Umbilical cord (tissue), 2 donors: Measurements from ENCODE around the gene ENOSF1. TPM values are rescaled to one million over a fixed set of nuclear protein-coding genes. Genes with fewer than 3 reads are reported as not detected.

Experiments
- DNase-seq: peaks from one replicate; pipeline ENCODE4 v3.0.0-alpha.2; 2015; ENCODE audit warnings: low spot score
- total RNA-seq: library from RNA; depleted of rRNA; stranded (reverse); fragments of >200 nt; gene quantifications from one replicate; pipeline ENCODE4 v1.2.3, GENCODE V29; 2014; ENCODE audit warnings: low replicate concordance; ENCODE audit not compliant: insufficient read depth

The ENOSF1 gene
- total RNA-seq, 1 donor from 2014 or later: 45.5 TPM

DNA sequence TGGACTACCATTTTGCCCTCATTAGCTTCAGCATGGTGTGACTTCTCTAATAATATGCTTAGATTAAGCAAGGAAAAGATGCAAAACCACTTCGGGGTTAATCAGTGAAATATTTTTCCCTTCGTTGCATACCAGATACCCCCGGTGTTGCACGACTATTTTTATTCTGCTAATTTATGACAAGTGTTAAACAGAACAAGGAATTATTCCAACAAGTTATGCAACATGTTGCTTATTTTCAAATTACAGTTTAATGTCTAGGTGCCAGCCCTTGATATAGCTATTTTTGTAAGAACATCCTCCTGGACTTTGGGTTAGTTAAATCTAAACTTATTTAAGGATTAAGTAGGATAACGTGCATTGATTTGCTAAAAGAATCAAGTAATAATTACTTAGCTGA, 38.7 kb downstream of the ENOSF1 start:
- DNase-seq: no peak

DNA sequence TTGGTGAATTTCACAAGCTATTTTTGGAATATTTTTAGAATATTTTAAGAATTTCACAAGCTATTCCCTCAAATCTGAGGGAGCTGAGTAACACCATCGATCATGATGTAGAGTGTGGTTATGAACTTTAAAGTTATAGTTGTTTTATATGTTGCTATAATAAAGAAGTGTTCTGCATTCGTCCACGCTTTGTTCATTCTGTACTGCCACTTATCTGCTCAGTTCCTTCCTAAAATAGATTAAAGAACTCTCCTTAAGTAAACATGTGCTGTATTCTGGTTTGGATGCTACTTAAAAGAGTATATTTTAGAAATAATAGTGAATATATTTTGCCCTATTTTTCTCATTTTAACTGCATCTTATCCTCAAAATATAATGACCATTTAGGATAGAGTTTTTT, 39.1 kb downstream of the ENOSF1 start:
- no peak for DNase-seq

DNA sequence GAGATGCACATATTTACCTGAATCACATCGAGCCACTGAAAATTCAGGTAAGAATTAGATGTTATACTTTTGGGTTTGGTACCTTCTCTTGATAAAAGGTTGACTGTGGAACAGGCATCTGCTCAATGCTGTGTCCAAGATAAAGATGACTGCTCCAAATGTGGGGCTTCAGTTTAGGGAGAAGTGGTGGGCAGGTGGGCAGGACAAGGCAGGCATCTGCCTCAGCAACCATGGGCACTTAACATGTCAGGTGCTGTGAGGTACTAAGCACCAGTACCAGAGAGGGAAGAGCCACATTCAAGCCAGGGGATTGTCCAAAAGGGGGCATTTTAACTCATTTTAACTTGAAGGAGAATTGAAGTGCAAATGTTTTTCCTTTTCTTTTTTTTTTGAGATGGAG, 41.0 kb downstream of the ENOSF1 start:
- DNase-seq: no peak

DNA sequence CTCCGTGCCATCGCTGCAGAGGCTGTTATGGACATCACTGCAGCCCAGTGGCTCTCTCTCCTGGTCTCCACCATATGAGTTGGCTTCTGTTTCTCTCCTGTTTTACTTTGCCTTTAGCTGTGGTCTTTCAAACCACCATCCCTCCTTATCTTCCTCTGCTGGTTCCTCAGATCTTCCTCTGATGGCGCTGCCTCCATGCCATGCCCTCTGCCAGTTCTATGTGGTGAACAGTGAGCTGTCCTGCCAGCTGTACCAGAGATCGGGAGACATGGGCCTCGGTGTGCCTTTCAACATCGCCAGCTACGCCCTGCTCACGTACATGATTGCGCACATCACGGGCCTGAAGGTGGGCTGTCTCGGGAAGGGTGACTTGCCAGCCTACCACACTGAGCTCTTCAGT, 41.9 kb downstream of the ENOSF1 start:
- no peak for DNase-seq

DNA sequence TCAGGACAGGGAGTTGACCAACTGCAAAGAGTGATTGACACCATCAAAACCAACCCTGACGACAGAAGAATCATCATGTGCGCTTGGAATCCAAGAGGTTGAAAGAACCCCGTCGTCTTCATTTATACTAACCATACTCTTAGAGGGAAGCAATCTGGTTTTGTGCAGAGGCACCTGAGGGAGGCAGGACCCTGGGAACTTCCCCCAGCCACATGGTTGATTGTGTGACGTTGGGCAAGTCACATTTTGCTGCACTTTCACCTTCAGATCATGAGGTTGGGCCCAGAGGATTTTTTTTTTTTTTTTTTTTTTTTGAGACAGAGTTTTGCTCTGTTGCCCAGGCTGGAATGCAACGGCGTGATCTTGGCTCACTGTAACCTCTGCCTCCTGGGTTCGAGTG, 43.4 kb downstream of the ENOSF1 start:
- no peak for DNase-seq

DNA sequence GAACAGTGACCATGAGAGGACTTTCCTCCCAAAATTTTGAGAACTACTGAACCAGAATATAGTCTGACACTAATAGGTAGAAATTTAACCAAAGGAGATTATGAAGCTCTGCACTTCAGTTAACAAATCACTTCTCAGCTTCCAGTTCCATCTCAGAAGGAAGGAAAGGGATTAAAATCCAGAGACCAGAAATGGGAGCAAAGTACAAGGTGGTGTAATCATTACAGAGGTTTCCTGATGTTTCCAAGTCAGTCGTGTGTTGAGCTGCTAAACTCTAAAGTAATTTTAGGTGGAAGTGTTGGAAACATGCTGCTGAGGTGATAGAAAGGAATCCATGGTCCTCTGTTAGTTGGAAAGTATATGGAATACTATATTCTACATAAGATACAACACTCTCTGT, 44.2 kb downstream of the ENOSF1 start:
- no peak for DNase-seq

DNA sequence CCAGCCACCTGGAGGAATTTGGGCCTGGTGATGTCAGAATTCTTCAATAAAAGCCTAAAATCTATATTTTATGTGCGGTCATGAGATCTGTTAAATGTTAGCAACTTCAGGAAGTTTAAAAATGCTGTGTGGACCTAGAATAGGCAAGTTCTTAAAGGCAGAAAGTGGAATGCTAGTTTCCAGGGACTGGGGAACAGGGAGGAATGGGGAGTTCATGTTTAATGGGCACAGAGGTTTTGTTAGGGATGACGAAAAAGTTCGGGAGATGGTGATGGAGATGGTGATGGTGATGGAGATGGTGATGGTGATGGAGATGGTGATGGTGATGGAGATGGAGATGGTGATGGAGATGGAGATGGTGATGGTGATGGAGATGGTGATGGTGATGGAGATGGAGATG, 45.8 kb downstream of the ENOSF1 start:
- DNase-seq: no peak

DNA sequence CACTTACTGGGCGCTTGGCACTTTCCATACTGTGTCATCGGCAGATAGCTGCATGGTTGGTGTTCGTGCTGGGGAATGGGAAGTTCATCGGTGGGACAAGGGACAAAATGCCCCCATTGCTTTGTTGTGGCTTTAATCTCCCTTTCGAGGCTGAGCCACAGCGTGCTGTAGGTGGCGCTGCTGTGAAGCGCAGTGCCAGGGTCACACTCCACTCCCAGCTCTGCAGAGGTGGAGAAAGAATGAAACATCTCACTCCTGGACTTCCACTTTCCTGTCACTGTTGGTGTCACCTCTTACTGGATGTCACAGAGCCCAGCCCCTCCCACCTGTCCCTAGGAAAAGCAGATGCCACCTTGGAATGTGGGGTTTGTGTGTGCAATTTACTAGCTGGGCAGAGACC, 46.3 kb downstream of the ENOSF1 start:
- no peak for DNase-seq

DNA sequence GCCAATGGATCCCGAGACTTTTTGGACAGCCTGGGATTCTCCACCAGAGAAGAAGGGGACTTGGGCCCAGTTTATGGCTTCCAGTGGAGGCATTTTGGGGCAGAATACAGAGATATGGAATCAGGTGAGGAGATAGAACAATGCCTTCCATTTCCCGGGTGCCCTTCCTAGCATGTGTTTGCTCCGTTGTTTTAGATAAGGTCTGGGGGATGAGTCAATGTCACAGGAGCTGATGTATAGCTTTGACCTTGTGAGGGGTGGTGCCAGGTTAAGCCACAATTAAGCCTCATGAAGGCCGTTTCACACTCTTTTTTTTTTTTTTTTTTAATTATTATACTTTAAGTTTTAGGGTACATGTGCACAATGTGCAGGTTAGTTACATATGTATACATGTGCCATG, 50.2 kb downstream of the ENOSF1 start:
- no peak for DNase-seq

DNA sequence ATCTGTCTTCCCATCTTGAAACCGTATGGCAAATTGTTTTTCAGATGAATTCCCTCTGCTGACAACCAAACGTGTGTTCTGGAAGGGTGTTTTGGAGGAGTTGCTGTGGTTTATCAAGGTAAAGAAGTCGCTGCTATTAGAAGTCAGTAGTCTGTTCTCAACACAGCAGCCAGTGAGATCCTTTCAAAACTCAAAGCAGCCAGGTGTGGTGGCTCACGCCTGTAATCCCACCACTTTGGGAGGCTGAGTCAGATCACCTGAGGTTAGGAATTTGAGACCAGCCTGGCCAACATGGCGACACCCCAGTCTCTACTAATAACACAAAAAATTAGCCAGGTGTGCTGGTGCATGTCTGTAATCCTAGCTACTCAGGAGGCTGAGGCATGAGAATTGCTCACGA, 52.8 kb downstream of the ENOSF1 start:
- DNase-seq: no peak

DNA sequence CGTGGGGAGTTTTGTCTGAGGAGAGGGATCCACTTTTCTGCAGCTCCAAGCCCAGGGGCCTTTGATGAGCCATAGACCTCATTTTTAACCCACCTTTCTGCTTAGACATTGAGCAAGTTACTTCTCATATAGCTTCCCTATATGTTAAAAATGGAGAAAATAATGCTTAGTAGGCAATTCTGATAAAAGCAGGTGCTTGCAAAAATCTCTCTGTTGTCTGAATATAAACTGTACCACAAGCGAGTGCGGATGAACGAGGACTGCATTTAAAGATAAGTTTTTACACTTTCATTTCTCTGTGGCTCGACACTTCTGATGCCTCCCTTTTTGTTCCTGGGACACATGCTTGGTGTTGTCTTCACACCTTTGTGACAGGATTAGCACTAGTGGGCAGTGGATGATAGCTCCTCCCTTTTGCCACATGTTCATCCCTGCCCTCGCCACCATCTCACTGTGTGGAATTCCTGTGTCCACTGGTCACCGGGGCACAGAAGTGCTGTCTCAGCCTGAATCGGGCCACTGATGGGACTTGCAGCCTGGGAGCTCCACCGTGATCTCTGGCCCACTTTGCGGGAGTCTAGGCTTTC, 53.4 kb downstream of the ENOSF1 start:
- no peak for DNase-seq

DNA sequence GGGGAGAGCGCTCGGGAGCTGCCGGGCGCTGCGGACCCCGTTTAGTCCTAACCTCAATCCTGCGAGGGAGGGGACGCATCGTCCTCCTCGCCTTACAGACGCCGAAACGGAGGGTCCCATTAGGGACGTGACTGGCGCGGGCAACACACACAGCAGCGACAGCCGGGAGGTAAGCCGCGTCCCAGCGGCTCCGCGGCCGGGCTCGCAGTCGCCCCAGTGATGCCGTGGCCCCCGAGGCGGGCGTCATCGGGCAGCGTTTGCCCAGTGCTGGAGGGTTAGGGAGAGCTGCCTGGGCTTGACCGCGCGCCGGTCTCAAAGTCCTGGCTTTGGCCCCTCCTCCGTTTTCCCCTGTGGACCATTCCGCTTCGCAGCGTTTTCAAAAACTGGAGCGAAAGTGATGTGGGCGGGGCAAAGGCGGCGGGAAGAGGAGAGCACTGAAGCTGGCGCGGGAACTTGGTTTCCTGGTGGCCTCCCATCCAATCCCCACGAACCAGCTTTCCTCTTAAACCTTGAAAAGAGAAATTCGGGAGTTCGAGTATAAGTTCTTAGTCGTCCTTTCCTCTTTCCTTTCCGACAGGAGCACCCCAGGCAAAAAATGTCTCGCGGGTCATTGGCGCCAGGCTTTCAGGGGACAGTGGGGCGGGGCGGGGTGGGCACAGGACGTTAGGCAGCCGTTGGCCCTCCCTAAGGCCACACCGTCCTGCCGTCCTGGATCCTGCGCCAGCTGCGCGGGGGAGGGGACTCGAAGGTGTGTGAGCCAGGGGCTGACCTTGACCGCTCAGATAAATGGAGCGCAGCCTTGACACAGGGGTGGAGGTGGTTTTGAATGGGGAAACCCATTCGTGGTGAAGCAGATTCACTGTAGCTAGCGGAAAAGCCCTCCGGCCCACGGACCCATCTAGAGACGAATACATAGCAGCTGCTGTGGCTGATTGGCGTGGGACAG, 54.2 kb downstream of the ENOSF1 start:
- peak; percentile 94 for DNase-seq

DNA sequence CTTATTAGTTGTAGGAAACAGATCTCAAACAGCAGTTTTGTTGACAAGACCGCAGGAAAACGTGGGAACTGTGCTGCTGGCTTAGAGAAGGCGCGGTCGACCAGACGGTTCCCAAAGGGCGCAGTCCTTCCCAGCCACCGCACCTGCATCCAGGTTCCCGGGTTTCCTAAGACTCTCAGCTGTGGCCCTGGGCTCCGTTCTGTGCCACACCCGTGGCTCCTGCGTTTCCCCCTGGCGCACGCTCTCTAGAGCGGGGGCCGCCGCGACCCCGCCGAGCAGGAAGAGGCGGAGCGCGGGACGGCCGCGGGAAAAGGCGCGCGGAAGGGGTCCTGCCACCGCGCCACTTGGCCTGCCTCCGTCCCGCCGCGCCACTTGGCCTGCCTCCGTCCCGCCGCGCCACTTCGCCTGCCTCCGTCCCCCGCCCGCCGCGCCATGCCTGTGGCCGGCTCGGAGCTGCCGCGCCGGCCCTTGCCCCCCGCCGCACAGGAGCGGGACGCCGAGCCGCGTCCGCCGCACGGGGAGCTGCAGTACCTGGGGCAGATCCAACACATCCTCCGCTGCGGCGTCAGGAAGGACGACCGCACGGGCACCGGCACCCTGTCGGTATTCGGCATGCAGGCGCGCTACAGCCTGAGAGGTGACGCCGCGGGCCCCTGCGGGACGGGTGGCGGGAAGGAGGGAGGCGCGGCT, 55.0 kb downstream of the ENOSF1 start, which contains the start of gene TYMS:
Gene TYMS (plus strand): TSS at position 343 of the 690 bp plus-strand sequence. CDS start 90 bp downstream, at position 433.
- peak; percentile 49 for DNase-seq

DNA sequence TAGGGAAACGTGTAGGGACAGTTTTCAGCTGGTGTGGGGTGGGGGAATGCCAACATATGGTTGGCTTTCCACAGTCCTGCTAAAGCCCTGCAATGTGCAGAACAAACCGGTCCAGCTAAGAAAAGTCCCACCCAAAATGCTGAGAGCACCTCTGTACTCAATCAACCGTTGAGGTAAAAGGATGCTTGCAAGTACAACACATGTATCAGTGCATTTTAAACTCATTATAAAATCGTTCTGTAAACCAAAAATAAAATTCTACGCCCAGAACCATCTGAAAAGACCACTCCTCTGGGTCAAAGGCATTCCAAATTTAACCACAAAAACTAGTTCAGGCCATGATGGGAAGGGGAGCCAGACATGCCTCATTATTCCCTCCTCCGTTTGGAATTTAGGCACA, 57.0 kb downstream of the ENOSF1 start:
- DNase-seq: no peak

DNA sequence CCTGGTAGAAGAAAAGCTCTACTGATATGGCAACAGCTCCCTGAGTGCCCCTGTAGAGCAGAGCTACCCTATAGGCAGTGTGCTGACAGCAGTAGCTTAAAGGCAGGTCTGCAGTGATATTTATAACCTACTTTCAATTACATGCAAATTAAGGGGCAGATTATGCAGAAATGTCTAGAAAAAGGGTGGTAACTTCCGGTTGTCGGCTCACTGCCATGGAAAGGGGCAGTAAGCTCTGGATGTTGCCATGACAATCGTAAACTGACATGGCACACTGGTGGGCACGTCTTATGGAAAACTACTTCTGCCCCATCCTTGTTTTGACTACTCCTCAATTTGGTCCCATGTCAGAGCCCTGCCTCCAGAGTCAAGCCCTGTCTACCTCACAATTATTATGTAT, 57.8 kb downstream of the ENOSF1 start:
- DNase-seq: no peak

DNA sequence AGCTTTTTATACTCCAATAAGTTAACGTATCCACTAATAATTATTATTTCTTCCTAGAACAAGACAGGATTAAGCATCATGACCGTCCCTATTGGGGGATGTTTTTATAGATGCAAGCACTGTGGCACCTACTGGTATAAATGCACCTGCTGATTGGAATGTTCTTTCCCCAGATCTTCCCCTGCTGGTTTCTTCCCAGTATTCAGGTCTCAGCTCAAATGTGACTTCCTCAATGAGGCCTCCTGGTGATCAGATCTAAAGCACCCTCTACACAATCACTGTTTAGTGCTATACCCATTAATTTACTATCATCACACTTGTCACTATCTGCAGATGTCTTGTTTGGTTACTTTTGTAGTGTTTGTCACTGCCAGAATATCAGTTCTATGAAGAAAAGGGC, 58.9 kb downstream of the ENOSF1 start:
- no peak for DNase-seq

DNA sequence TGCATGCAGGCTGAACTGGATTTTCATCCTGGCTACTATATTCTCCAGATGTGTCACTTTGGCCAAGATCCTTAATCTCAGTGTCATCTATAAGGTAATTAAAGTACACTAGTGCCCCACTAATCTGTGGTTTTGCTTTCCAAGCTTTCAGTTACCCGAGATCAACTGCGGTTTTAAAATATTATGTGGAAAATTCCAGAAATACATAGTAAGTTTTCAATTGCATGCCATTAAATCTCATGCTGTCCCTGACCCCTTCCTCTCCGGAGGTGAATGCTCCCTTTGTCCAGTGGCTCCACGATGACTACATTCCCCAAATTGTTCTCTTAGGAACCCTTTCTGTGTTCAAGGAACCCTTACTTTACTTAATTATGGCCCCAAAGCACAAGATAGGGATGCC, 60.3 kb downstream of the ENOSF1 start:
- no peak for DNase-seq

DNA sequence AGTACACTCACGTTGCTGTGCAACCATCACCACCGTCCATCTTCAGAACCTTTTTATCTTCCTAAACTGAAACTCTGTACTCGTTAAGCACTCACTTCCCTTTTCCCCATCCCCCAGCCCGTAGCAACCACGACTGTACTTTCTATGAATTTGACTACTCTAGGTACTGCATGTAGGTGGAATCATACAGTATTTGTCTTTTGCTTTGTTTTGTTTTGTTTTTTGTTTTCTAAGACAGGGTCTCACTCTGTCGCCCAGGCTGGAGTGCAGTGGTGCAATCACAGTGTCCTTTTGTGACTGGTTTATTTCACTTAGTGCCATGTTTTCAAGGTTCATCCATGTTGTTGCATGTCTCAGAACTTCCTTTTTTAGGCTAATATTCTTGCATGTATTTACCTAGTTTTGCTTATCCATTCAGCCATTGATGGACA, 62.0 kb downstream of the ENOSF1 start:
- DNase-seq: no peak

DNA sequence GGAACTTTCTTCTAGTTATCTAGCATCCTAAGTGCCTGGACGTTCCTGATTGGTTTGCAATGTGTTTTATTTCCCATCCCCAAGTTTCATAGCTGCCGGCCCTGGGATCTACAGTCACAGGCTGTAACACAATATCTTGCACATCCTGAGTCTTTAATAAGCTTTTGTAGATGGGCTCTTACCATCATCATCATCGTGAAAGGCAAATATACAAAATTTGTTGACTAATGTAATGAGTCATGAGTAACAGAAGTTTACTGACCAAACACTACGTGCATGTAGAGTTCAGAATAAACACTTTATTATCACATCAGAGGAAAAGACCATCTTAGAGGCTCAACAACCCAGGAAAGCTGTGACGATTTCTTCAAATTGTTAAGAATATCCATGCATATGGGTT, 63.1 kb downstream of the ENOSF1 start:
- DNase-seq: no peak

DNA sequence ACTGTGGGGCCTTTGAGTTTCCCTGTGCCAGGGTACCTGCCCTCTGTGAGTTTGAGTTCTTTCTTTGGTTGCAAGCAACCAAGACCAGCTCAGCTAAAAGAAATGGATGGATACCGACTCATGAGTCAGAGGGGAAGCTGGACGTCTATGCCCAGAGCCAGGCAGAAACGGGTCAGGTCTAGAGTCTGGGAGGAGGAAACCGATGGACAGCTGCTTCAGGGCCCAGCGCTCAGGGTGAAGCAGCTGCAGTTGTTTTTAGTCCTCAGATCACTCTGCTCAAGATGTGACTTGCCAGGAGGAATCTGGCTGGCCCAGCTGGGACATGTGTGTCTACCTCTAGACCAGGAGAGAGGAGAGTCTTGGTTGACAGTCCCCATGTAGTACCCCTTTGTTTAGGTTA, 65.1 kb downstream of the ENOSF1 start:
- no peak for DNase-seq

DNA sequence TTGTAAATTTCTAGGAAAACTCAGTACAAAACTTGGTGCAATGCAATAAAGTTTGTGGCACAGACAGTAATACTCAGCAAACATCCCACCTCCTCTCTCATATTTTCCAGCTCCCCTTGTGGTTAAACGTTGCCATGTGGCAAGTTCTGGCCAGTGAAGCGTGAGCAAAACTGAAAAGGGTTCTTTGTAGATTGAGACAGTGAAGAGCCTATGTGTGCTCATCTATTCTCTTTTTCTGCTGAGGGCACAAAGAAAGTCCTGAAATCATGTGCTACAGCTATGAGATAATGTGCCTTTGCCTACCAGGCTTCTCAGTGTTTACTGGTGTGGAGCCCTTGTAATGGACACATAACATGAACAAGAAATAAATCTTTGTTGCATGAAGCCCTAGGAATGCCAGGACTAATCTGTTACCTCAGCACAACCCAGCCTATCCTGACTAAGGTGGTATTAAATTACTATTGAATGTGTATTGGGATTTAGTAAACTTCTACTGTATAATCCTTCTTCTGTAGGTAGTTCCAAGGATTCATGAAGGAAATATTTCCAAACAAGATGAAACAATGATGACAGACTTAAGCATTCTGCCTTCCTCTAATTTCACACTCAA, 67.9 kb downstream of the ENOSF1 start:
- no peak for DNase-seq

DNA sequence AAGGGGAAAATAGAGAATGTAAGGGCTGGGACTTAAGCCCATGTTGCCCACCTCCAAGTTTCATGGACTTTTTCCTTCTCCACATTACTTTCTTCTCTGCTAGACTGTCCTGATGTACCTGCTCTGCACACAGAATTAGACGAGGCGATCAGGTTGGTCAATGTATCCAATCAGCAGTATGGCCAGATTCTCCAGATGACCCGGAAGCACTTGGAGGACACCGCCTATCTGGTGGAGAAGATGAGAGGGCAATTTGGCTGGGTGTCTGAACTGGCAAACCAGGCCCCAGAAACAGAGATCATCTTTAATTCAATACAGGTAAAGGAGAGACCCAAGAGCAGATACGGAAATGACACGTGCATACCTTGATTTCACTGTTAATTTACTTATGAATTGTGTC, 71.2 kb downstream of the ENOSF1 start:
- DNase-seq: no peak
